NOMO-1 treated with dmso at 0.1 percent for 144 hours (cell line): ENCODE results near the gene SKOR1.

ENCODE experiments used
- DNase-seq: peaks from one replicate; lab custom pipeline; 2025; ENCODE audit not compliant: unreplicated experiment; lab: John Stamatoyannopoulos, UW

Gene SKOR1, protein sequence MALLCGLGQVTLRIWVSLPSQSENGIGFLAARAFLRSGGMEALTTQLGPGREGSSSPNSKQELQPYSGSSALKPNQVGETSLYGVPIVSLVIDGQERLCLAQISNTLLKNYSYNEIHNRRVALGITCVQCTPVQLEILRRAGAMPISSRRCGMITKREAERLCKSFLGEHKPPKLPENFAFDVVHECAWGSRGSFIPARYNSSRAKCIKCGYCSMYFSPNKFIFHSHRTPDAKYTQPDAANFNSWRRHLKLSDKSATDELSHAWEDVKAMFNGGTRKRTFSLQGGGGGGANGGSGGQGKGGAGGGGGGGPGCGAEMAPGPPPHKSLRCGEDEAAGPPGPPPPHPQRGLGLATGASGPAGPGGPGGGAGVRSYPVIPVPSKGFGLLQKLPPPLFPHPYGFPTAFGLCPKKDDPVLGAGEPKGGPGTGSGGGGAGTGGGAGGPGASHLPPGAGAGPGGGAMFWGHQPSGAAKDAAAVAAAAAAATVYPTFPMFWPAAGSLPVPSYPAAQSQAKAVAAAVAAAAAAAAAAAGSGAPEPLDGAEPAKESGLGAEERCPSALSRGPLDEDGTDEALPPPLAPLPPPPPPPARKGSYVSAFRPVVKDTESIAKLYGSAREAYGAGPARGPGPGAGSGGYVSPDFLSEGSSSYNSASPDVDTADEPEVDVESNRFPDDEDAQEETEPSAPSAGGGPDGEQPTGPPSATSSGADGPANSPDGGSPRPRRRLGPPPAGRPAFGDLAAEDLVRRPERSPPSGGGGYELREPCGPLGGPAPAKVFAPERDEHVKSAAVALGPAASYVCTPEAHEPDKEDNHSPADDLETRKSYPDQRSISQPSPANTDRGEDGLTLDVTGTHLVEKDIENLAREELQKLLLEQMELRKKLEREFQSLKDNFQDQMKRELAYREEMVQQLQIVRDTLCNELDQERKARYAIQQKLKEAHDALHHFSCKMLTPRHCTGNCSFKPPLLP

GRCh38 chr15:67824976-67825880, at the start of gene SKOR1:
Gene SKOR1, plus strand, starts transcription at chr15:67825509. Its CDS starts 94 bp downstream, at chr15:67825603.
- DNase-seq: no peak

GRCh38 chr15:67775998-67776397, 49.3 kb upstream of the SKOR1 start:
- no peak for DNase-seq

DNA sequence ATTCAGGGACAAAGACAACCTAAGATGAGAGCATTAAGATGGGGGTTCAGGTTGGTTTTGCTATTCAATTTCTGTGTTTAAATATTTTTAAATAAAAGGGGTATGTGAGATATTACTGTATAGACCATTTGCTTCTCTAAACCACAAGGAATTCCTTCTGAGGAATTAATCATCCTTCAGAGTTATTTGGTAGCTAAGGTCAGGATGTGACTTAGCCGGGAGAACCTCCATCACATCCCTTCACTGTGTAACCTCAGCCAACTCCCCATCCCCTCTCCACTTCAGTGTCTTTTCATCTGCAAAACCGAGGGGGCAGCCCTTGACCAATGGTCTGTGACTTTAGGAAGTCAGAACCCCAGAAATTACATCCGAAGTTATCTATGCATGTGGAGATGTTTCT, 48.7 kb upstream of the SKOR1 start:
- no peak for DNase-seq

DNA sequence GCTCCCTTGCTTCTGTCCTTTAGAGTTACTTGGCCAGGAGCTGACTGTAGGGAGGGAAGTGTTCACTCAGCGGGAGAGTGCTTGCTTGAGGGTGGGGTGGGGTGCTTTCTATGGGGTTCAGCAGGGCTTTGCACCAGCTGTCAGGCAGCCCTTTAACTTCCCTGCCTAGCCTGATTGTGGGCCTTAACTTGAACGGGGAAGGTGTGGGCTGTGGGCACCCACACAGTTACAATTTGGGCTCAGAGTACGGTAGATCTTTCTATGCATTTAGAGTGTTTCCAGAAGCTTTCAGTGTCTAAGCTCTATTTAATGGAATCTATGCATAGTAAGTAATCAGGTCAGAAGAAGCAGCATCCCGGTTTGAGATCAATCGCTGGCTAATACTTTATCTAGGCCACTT, 48.2 kb upstream of the SKOR1 start:
- no peak for DNase-seq

- no peak for DNase-seq
Measured at GRCh38 chr15:67777773-67778172, 47.5 kb upstream of the SKOR1 start.

GRCh38 chr15:67778968-67779548, 46.3 kb upstream of the SKOR1 start:
- DNase-seq: peak; percentile 1

GRCh38 chr15:67779549-67780111, 45.7 kb upstream of the SKOR1 start:
- peak; percentile 86 for DNase-seq

GRCh38 chr15:67781061-67781460, 44.2 kb upstream of the SKOR1 start:
- no peak for DNase-seq

DNA sequence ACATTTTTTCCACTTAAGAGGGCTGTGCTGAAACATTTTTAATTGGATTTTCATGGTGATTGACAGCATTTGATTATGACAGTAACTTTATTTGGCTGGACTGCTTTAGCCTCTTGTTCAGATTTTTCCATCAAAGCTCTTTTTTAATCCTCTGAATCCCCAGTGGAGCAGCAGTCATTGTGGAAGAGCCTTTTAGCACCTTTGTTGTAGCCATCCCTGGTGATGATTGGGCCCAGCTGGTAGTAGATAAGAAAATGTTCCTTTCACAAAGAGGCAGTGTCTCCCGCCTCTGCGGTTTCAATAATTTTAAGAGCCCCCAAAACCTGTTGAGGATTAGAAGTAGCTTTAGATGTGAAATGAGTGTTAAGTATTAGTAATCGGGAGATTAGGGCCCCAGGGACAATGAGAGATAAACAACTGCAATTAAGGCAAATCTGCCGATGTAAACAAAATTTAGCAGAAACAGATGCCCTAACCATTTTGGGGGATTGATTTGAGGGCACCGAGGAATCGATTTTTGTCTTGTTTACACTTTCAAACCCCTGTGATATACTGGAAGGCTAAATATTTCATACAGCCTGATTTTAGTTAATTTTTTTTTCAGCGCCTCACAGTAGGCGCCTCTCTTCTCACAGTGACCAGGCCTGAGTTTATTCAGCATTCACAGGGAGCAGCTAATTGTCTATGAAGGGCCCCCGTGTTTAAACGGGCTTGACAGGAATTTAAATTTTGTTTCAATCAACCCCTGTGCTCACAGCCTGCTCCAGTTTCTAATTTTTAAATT, 43.2 kb upstream of the SKOR1 start:
- no peak for DNase-seq

DNA sequence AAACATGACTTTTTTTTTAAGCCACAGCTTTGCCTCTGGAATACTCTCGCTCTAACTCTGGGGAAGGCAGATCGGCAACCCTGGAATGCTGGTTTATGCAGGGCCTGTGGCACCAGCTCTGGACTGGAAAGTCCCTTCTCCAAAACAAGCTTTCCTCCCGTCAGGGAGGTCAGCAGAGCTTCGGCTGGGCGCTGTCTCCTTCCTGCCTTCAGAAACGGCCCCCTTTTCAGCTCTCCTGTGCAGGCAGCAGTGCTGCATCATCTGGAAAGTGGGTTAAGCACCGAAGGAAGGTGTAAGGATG, 42.7 kb upstream of the SKOR1 start:
- no peak for DNase-seq

DNA sequence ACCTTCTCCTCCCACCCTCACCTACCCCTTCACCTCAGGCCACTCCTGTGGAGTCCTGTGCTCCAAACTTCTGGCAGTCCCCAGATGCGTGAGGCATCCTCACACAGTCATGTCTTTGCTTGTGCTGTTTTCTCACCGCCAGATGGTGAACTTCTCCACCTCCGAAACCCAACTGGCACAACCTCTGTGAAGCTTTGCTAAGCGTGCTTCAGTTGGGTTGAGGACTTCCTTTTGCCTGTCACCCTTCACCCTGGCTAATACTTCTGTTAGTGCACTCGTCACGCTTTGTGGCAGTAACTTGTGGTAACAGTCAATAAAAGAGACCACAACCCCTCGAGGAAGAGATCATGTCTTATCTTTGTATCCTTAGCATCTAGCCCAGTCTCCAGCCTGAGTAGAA, 42.0 kb upstream of the SKOR1 start:
- DNase-seq: peak; percentile 87

DNA sequence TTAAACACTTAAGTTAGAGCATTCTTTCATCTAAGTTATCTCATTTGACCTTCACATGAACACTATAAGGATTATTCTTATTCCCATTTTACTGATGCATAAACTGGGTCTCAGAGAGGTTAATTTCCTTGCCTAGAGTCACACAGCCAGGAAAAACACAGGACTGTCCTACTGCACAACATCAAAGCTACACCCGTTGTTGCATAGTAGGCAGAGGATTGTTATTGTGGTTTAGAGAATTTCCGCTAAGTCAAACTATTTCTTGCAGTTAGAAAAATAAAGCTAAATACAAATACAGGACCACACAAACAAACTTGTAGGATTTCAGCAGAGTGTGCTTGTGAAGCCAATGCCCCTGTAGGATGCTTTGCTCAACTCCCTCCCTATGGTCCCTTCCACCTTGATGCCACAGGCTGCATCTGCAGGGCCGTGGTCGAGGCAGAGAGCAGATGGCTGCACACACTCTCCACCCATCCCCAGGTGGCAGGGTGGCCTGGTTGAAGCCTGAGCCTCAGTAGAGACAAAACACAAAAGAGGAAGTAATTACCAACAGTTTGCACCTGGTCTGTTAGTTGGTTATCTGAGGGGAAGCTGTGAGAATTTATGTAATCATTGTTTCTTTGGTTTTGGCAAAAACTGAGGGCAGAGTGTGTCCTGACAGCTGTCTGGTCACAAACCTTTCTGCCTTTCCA, 41.1 kb upstream of the SKOR1 start:
- DNase-seq: peak; percentile 77

- no peak for DNase-seq
Measured at GRCh38 chr15:67784856-67785430, 40.4 kb upstream of the SKOR1 start.

DNA sequence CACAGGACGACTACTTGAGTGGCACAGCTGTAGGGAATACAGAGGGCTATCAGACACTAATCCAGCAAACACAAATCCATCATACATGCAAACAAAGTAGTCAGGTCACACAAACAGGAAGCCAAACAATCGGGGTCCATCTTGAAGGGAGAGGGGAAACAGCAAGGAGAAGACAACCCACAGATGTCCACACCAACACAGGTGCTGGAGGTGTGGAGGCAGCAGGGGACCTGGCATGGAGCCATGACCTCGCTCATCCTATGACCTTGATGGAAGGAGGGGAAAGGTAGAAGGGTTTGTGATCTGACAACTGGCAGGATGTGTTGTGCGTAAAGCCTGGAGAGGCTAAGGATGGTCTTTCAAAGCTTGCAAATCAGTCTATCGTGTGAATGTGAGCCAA, 39.9 kb upstream of the SKOR1 start:
- no peak for DNase-seq

DNA sequence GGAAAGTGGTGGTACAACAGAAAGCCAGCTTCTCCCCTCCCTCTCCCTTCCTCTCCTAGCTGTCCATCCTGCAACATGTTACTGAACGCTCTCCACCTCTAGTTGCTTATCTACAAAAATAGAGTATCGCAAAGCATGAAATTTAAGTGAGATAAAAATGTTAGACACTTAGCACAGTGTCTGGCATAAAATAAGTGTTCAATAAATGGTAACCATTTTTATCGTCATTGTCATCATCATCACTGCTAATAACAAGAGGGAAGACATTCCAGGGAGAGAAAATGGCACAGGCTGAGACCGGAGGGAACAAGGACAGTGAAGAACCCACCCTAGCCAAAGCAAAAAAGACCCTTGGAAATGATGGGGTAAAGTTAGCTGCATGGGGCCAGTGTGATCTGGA, 38.7 kb upstream of the SKOR1 start:
- DNase-seq: no peak

- DNase-seq: no peak
Measured at GRCh38 chr15:67788986-67789385, 36.3 kb upstream of the SKOR1 start.

DNA sequence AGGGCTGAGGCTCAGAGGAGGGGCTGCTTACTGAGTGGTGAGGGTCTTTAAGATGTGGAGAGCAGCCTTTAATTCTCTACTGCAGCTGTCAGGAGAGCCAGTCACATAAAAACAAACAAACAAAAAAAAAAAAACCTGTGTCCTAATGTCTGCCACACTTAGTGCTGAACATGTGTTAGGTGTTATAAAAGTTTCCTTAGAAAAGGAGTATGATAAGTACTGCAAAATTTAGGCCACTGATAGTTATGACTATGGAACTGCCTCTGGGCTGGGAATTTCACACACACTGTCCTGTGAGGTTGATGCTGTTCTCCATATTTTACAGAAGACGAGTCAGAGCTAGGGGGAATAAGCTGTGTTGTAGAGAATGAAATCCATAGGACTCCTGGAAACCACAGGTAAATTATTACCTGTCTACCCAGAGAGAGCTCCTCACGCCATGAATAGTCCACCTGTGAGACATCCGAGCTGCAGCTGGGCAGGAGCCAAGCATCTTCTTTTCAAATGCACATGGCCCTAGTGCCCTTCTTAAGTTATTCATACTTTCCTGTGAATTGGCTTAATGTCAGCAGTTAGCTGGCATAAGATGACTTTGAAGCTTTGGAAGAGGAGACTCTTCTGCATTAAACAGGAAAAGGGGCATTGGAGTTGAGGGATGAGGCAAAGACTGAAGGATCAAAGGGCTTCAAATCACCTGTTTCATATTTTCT, 34.5 kb upstream of the SKOR1 start:
- no peak for DNase-seq
